ENCODE results near the gene KCNMB1.
A peak's percentile ranks its signal among the peaks of the same experiment; 100 is the strongest.

KCNMB1 gene

GRCh38 chr5:170388818-170389549 lies at the start of gene KCNMB1:
TSS of gene KCNMB1 (minus strand) at chr5:170389367. CDS start at chr5:170385447, 3,920 bp downstream.
- no peak for DNase-seq

- DNase-seq = no peak
Observed at GRCh38 chr5:170438581-170438980, 49.4 kb upstream of the KCNMB1 start.

- no peak for DNase-seq
Observed at GRCh38 chr5:170437621-170438375, 48.6 kb upstream of the KCNMB1 start.

- DNase-seq = no peak
Observed at GRCh38 chr5:170436335-170436734, 47.2 kb upstream of the KCNMB1 start.

GRCh38 chr5:170434966-170435605 lies 45.9 kb upstream of the KCNMB1 start:
- DNase-seq = peak; percentile 16

- DNase-seq = no peak
Observed at GRCh38 chr5:170432669-170433068, 43.5 kb upstream of the KCNMB1 start.

- DNase-seq = no peak
Observed at GRCh38 chr5:170431571-170431970, 42.4 kb upstream of the KCNMB1 start.

- DNase-seq = no peak
Observed at GRCh38 chr5:170430866-170431437, 41.8 kb upstream of the KCNMB1 start.

- no peak for DNase-seq
Observed at GRCh38 chr5:170430256-170430655, 41.1 kb upstream of the KCNMB1 start.

GRCh38 chr5:170429014-170429413 lies 39.8 kb upstream of the KCNMB1 start:
- DNase-seq = no peak

- DNase-seq = no peak
Observed at GRCh38 chr5:170427672-170428236, 38.6 kb upstream of the KCNMB1 start.

GRCh38 chr5:170426786-170427185 lies 37.6 kb upstream of the KCNMB1 start:
- no peak for DNase-seq

GRCh38 chr5:170426149-170426767 lies 37.1 kb upstream of the KCNMB1 start:
- no peak for DNase-seq

GRCh38 chr5:170425731-170426130 lies 36.6 kb upstream of the KCNMB1 start:
- no peak for DNase-seq

GRCh38 chr5:170424629-170425028 lies 35.5 kb upstream of the KCNMB1 start:
- no peak for DNase-seq

GRCh38 chr5:170423692-170424091 lies 34.5 kb upstream of the KCNMB1 start:
- no peak for DNase-seq

- DNase-seq = no peak
Observed at GRCh38 chr5:170421826-170422225, 32.7 kb upstream of the KCNMB1 start.

- peak; percentile 29 for DNase-seq
Observed at GRCh38 chr5:170420806-170421412, 31.7 kb upstream of the KCNMB1 start.

- no peak for DNase-seq
Observed at GRCh38 chr5:170419643-170420042, 30.5 kb upstream of the KCNMB1 start.

- DNase-seq = no peak
Observed at GRCh38 chr5:170418736-170419135, 29.6 kb upstream of the KCNMB1 start.

GRCh38 chr5:170416526-170416925 lies 27.4 kb upstream of the KCNMB1 start:
- no peak for DNase-seq

- DNase-seq = no peak
Observed at GRCh38 chr5:170414786-170415185, 25.6 kb upstream of the KCNMB1 start.

Data from stimulated activated naive CD4-positive, alpha-beta T cell treated with Interleukin-2 at 50 U/mL for 16 hours (primary cell).